GM18507 (cell line): ENCODE results near the gene YJU2.
"Not testable (repeated sequence)": the region's sequence is repeated elsewhere in the genome, so short reads cannot be mapped to it uniquely, and the experiment has no call there.

Source experiments
- DNase-seq: peaks from one replicate; pipeline ENCODE4 v3.0.0; 2011; ENCODE audit warnings: low read depth; ENCODE audit not compliant: insufficient read length; ENCODE audit errors: extremely low spot score
- FAIRE-seq: peaks from 2 replicates; lab custom pipeline; 2011; peaks lifted over from hg19 to GRCh38; lab: Jason Lieb, UNC

YJU2 gene

GRCh38 chr19:4264812-4265211 is 17.9 kb downstream of the YJU2 start:
- no peak for FAIRE-seq
- DNase-seq = no peak

DNA sequence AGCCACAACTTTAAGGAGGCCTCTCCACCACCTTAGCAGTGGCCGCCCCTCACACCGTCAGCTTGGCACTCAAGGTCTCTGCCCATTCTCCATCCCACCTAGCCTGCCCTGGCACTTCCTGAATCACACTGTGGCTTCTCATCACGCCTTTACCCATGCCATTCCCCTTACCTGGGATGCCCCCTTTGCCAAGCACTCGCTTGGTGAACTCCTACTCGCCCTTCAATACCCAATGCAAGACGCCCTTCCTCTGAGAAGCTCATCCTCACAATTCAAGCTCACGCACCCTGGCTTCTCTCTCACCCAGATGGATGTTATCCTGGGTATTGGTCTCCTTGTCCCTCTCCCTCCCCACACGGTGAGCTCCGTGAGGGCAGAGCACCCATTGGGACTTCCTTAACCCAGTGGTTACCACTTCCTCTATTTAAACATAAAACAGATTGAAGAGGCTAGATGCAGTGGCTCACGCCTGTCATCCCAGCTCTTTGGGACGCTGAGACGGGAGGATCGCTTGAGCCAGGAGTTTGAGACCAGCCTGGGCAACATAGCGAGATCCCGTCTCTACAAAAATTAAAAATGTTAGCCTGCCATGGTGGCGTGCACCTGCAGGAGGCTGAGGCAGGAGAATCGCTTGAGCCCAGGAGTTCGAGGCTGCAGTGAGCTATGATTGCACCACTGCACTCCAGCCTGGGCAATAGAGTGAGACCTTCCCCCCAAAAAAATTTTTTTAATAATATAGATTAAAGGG is 19.5 kb downstream of the YJU2 start:
- FAIRE-seq (no peak), DNase-seq (no peak)

- peak; percentile 57 for FAIRE-seq
- peak; percentile 37 for DNase-seq
Observed at GRCh38 chr19:4267101-4267900, 20.4 kb downstream of the YJU2 start.

DNA sequence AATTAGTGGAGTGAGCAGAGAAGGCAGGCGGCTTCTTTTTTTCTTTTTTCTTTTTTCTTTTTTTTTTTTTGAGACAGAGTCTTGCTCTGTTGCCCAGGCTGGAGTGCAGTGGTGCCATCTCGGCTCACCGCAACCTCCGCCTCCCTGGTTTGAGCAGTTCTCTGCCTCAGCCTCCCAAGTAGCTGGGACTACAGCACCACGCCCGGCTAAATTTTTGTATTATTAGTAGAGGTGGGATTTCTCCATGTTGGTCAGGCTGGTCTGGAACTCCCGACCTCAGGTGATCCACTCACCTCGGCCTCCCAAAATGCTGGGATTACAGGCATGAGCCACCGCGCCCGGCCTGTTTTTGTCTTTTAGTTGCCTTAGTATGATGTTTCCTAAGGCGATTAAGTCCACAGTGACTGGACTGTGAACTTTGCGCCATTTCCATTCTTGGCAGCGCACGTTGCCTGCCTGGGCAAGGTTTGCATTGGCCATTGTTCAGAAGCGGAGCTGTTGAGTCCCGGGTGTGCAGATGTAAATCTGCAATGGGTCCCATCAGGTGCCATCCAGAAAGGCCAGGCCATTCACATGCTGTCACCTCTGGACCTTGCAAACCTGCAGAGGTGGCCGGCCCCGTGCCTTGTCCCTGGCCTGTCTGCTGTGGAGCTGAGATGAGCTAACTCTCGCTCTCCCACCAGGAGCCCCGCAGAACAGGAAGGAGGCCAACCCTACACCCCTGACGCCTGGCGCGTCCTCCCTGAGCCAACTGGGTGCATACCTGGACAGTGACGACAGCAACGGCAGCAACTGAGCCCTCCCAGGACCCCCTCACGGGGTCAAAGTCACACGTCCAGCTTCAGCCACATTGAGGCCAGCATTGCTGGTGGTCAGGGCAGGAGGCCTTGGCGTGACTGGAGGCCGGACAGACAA is 21.3 kb downstream of the YJU2 start:
- no peak for FAIRE-seq

DNA sequence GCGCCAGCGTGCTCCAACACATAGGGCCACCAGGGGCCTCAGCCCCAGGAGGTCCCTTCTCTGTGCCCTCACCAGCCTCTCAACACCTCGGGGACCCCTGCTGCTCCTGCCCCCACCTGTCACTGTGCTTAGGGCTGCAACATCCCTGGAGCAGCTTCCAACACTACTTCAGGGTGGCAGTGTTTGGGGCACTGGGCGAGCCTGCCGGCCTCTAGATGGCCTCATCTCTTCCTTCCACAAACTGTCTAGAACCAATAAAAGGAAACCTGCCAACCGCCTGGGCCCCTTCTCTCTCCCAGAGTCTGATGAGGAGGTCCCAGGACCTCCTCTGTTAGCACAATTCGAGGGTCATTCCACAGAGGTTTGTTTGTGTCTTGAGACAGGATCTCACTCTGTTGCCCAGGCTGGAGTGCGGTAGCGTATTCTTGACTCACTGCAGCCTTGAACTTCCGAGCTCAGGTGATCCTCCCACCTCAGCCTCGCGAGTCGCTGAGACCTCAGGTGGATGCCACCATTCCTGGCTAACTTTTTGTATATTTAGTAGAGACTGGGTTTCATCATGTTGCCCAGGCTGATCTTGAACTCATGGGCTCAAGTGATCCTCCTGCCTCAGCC is 22.0 kb downstream of the YJU2 start:
- DNase-seq = no peak
- FAIRE-seq = no peak

More for the DNA sequence above, 21.3 kb downstream of the YJU2 start:
- no peak for DNase-seq

DNA sequence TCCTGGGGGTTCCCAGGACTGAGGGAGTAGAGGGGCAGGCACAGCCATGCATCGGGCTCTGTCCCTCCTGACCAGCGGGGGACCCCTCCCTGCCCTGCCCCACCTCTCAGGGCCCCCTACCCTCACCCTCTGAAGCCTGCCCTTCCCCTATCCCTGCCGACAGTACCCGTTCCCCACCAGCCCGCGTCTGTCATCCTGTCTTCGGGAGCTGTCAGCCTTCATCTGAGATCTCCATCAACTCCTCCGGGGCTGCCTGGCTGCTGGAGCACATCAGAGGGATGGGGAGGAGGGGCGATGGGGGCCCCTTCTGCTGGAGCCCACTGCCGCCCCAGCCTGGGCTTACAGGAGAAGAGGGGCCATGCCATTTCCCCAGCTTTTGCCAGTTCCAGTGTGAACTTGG is 26.0 kb downstream of the YJU2 start:
- DNase-seq (no peak), FAIRE-seq (no peak)

GRCh38 chr19:4274321-4274686 is 27.4 kb downstream of the YJU2 start:
- not testable (repeated sequence) for DNase-seq

GRCh38 chr19:4277191-4277696 is 30.4 kb downstream of the YJU2 start:
- FAIRE-seq (no peak), DNase-seq (no peak)

More at GRCh38 chr19:4274321-4274686, 27.4 kb downstream of the YJU2 start:
- not testable (repeated sequence) for FAIRE-seq

DNA sequence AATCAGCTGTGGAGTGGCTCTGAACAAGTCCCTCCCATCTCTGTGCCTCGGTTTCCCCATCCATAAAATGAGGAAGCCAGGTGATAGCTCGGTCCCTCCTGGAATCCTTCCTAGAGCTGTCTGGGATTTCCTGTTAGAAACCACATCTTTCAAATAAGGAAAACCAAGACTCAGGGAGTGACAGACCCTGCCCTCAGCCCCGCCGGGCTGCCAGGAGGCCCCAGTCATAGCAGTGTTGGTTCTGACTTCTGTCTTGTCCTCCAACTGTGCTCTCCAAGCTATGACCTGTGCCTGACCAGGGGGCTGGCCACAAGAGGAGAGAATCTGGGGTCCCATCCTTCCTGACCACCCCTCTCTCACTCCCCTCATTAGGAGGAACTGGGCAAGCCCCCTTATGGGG is 31.1 kb downstream of the YJU2 start:
- FAIRE-seq (no peak), DNase-seq (no peak)

DNA sequence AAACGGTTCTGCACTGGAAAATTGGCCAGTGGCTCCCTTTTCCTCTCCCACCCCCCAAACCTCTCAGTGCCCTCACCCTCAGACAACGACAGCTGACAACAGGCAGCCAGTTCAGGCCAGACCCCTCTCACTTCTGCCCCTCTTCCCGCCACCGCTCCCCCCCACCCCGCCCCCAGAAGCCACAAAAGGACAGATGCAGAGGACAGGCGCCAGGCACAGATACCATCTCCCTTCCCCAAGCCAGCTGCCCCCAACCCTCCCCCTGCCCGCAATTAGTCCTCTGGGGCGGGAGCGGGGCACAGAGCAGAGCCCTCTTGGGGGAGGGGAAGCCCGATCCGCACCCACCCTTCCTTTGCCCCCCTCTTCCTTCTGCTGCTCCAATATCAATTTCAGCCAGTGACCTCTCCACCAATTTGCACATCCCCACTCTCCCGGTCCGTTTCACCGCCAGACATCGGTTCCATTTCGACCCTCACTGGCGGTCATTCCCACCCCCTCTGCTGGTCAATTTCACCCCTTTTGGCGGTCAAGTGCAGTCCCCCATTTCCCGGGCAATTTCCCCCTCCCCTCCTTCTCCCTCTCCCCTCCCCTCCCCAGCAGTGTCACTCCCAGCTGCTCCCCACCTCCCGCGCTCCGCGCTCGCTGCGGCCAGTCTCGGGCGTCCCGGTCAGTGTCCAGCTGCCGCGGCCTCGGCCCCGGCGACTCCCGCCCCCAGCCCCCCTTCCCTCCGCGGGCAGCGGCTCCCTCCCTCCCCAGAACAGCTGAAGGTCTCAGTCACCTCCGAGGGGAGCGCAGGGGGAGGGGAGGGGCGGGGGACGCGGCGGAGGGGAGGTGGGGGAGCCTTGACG is 31.8 kb downstream of the YJU2 start, which contains the start of gene SHD:
TSS of gene SHD (plus strand) at position 848 of the 848 bp plus-strand sequence. CDS start 798 bp downstream, outside the sequence.
- FAIRE-seq (no peak), DNase-seq (no peak)

DNA sequence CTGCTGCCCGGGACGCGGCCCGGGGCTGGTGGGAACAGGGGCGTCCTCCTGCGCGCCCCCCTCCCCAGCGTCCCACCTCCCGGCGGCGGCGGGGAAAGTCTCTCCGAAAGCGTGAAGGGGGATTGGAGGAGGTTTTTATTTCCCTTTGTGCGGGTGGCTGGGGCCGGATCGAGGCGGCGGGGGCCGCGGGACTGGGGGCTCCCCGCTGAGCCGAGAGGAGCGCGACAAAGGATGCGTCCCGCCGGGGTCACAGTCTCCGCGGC is 32.3 kb downstream of the YJU2 start:
- FAIRE-seq = no peak

DNA sequence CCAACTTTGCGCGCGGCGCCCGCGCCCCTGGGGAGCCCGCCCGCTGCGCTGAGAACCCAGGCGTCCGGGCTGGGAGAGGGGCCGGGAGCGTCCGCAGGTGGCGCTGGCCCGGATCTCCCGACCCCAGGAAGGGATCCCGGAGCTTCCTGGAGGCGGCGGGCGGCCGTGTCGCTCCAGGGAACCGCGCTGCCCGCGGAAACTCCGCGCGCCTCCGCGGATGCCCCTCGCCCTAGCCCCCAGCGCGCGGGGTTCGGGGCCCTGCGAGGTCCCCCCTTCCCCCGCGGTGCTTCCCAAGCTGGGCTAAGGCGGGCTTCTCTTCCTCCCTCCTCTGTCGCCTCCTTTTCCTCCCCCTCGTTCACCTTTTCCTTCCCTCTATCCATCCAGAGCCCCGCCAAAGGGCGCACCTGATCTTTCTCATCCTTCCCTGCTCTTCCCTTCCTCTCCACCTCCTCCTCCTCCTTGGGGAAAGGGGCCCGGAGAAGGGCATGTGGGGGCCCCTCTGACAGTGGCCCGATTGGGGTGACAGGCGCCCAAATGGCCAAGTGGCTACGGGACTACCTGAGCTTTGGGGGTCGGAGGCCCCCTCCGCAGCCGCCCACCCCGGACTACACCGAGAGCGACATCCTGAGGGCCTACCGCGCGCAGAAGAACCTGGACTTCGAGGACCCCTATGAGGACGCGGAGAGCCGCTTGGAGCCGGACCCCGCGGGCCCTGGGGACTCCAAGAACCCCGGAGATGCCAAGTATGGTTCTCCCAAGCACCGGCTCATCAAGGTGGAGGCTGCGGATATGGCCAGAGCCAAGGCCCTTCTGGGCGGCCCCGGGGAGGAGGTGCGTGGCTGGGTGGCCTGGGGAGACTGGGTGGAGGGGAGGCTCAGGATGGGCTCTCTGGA is 32.9 kb downstream of the YJU2 start:
- DNase-seq = no peak

More for the DNA sequence above, 32.3 kb downstream of the YJU2 start:
- no peak for DNase-seq

DNA sequence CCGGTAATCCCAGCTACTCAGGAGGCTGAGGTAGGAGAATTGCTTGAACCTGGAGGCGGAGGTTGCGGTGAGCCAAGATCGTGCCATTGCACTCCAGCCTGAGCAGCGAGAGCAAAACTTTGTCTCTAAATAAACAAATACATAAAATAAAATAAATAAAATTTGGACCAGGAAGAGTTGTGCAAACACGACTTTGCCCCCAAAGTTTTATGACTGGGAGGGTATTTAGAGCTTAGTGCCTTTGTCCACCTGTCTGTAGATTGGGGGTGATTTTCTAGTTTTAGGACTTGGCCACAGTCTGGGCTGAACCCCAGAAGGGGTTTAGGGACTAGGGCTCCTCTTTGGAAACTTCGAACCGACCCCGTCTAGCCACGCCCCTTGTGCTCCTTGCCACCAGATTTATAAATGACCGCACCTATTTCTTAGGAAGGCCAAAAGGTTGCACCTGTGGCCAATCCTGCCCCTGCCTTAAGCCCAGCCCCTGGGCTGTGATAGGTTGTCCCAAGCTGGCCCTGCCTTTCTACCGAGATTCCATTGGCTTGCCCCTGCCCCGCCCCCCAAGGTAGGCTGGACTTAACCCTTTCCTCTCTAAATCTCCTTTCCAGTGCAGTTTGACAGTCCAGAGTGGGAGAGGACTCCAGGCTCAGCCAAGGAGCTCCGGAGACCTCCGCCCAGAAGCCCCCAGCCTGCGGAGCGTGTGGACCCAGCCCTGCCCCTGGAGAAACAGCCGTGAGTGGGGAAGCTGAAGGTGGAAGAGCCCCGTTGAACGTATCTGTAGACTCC is 37.5 kb downstream of the YJU2 start:
- FAIRE-seq (no peak), DNase-seq (no peak)

More for the DNA sequence above, 32.9 kb downstream of the YJU2 start:
- no peak for FAIRE-seq

GRCh38 chr19:4284974-4285373 is 38.1 kb downstream of the YJU2 start:
- DNase-seq (no peak), FAIRE-seq (no peak)

DNA sequence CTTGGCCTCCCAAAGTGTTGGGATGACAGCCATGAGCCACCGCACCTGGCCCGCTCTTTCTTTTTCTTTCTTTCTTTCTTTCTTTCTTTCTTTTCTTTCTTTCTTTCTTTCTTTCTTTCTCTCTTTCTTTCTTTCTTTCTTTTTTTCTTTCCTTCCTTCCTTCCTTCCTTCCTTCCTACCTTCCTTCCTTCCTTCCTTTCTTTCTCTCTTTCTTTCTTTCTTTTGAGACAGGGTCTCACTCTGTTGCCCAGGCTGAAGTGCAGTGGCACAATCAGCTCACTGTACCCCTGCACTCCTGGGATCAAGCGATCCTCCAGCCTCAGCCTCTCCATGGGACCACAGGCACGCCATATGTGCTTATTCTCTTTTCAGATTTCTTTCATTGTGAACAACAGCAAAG is 39.3 kb downstream of the YJU2 start:
- not testable (repeated sequence) for FAIRE-seq, DNase-seq

GRCh38 chr19:4288091-4288777 is 41.4 kb downstream of the YJU2 start:
- DNase-seq = no peak
- no peak for FAIRE-seq
